Neural progenitor cell (in vitro differentiated cells): ENCODE results near the gene RNF224. TPM values are rescaled to one million over a fixed set of nuclear protein-coding genes. Genes with fewer than 3 reads are reported as not detected.
"Not testable (repeated sequence)": the region's sequence is repeated elsewhere in the genome, so short reads cannot be mapped to it uniquely, and the experiment has no call there.

Experiments used
- DNase-seq: peaks from one replicate; pipeline ENCODE4 v3.0.0-alpha.2; 2016; ENCODE audit warnings: low spot score
- H2AFZ ChIP-seq: fragments of 200-600 bp; sonication (generic); replicated peaks from 2 replicates; pipeline ENCODE4 v1.6.1; 2016; ENCODE audit warnings: antibody characterized with exemption
- H3F3A ChIP-seq: fragments of 200-600 bp; sonication (generic); 2 replicates; pipeline ENCODE4 v1.6.1; 2016; ENCODE audit warnings: antibody characterized with exemption, low read depth
- H3K27ac ChIP-seq: fragments of 200-600 bp; sonication (generic); 2 replicates; pipeline ENCODE4 v1.5.1; 2016; ENCODE audit warnings: mild to moderate bottlenecking
- H3K27me3 ChIP-seq: fragments of 200-600 bp; sonication (generic); 2 replicates; pipeline ENCODE4 v1.6.1; 2016; ENCODE audit warnings: mild to moderate bottlenecking, moderate library complexity
- H3K36me3 ChIP-seq: fragments of 200-600 bp; sonication (generic); 2 replicates; pipeline ENCODE4 v1.5.1; 2016
- H3K4me1 ChIP-seq: fragments of 200-600 bp; sonication (generic); 2 replicates; pipeline ENCODE4 v1.6.1; 2016; ENCODE audit warnings: mixed run types
- H3K4me2 ChIP-seq: fragments of 200-600 bp; sonication (generic); 2 replicates; pipeline ENCODE4 v1.6.1; 2016
- H3K4me3 ChIP-seq: fragments of 200-600 bp; sonication (generic); 2 replicates; pipeline ENCODE4 v1.5.1; 2016
- H3K79me2 ChIP-seq: fragments of 200-600 bp; sonication (generic); 2 replicates; pipeline ENCODE4 v1.6.1; 2016; ENCODE audit warnings: low read depth
- H3K9ac ChIP-seq: fragments of 200-600 bp; sonication (generic); 2 replicates; pipeline ENCODE4 v1.6.1; 2016
- H3K9me3 ChIP-seq: fragments of 200-600 bp; sonication (generic); 2 replicates; pipeline ENCODE4 v1.5.1; 2016; ENCODE audit warnings: low read depth
- H4K20me1 ChIP-seq: fragments of 200-600 bp; sonication (generic); 2 replicates; pipeline ENCODE4 v1.6.1; 2016; ENCODE audit warnings: low read depth
- H3K27ac Mint-ChIP-seq: 3 replicates; pipeline ENCODE4 v1.8.0; 2021; ENCODE audit warnings: mixed read lengths
- H3K27me3 Mint-ChIP-seq: 2 replicates; pipeline ENCODE4 v1.8.0; 2022; ENCODE audit warnings: low read depth, mild to moderate bottlenecking, inconsistent platforms, moderate library complexity, mixed read lengths; ENCODE audit not compliant: insufficient read depth
- H3K36me3 Mint-ChIP-seq: 3 replicates; pipeline ENCODE4 v1.8.0; 2021; ENCODE audit warnings: mixed read lengths
- H3K4me1 Mint-ChIP-seq: 3 replicates; pipeline ENCODE4 v1.8.0; 2021; ENCODE audit warnings: mixed read lengths
- H3K4me3 Mint-ChIP-seq: 3 replicates; pipeline ENCODE4 v1.8.0; 2021; ENCODE audit warnings: mild to moderate bottlenecking, moderate library complexity, mixed read lengths
- H3K9me3 Mint-ChIP-seq: 3 replicates; pipeline ENCODE4 v1.8.0; 2020; ENCODE audit warnings: mixed read lengths
- EZH2 ChIP-seq: fragments of 200-600 bp; sonication (generic); IDR thresholded peaks from 2 replicates; pipeline ENCODE4 v1.6.1; 2017; ENCODE audit warnings: antibody characterized with exemption, mild to moderate bottlenecking, moderate library complexity
- EZH2phosphoT487 ChIP-seq: fragments of 200-600 bp; sonication (generic); IDR thresholded peaks from 2 replicates; pipeline ENCODE4 v1.6.1; 2017; ENCODE audit warnings: antibody characterized with exemption
- total RNA-seq: library from RNA; depleted of rRNA; stranded (reverse); fragments of >200 nt; gene quantifications from 2 replicates; pipeline ENCODE4 v1.2.3, GENCODE V29; 2015; ENCODE audit warnings: low replicate concordance
- TF ChIP-seq, protein P1 (sequence below): fragments of 200-600 bp; sonication (generic); IDR thresholded peaks from 2 replicates; pipeline ENCODE4 v1.5.1; 2017; ENCODE audit warnings: antibody characterized with exemption, mild to moderate bottlenecking

Gene RNF224
- total RNA-seq, 1 donor from 2014 or later, result not detected

DNA sequence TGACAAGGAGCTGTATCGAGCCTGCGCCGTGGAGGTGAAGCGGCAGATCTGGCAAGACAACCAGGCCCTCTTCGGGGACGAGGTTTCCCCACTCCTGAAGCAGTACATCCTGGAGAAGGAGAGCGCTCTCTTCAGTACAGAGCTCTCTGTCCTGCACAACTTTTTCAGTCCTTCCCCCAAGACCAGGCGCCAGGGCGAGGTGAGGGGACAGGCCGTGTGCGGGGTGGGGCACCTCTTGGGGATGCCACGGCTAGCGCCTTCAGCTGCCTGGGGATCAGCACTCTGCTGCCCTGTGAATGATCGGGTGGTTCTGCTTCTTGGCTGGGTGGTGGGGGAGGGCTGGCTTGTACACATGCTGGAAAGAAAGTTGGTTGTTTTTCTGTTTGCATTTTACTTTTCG, 29.6 kb downstream of the RNF224 start:
- Mint-ChIP-seq H3K27me3 (peaks cover 9% of the 10 kb centered on the region), H3K36me3 (peaks cover 14% of the 10 kb centered on the region), H3K27ac (no peak overlapping the region), H3K9me3 (peaks cover 3% of the 10 kb centered on the region), H3K4me1 (peaks cover 21% of the 10 kb centered on the region), H3K4me3 (peak overlapping the region; percentile 90)
- H3F3A ChIP-seq, result peaks cover 23% of the 10 kb centered on the region
- H2AFZ ChIP-seq, result no peak overlapping the region
- no peak overlapping the region for H3K27ac ChIP-seq
- H3K9me3 ChIP-seq, result no peaks in the 10 kb centered on the region
- TF ChIP-seq EZH2, result no peak
- TF ChIP-seq, protein P1, sequence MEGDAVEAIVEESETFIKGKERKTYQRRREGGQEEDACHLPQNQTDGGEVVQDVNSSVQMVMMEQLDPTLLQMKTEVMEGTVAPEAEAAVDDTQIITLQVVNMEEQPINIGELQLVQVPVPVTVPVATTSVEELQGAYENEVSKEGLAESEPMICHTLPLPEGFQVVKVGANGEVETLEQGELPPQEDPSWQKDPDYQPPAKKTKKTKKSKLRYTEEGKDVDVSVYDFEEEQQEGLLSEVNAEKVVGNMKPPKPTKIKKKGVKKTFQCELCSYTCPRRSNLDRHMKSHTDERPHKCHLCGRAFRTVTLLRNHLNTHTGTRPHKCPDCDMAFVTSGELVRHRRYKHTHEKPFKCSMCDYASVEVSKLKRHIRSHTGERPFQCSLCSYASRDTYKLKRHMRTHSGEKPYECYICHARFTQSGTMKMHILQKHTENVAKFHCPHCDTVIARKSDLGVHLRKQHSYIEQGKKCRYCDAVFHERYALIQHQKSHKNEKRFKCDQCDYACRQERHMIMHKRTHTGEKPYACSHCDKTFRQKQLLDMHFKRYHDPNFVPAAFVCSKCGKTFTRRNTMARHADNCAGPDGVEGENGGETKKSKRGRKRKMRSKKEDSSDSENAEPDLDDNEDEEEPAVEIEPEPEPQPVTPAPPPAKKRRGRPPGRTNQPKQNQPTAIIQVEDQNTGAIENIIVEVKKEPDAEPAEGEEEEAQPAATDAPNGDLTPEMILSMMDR, result no peak
- no peak for TF ChIP-seq EZH2phosphoT487
- peaks cover 19% of the 10 kb centered on the region for H4K20me1 ChIP-seq
- DNase-seq, result no peak
- H3K27me3 ChIP-seq, result peaks cover 6% of the 10 kb centered on the region
- H3K4me1 ChIP-seq, result peaks cover 20% of the 10 kb centered on the region
- no peak overlapping the region for H3K9ac ChIP-seq
- peaks cover 20% of the 10 kb centered on the region for H3K79me2 ChIP-seq
- H3K4me3 ChIP-seq, result no peak overlapping the region
- H3K36me3 ChIP-seq, result no peaks in the 10 kb centered on the region
- H3K4me2 ChIP-seq, result no peak overlapping the region

DNA sequence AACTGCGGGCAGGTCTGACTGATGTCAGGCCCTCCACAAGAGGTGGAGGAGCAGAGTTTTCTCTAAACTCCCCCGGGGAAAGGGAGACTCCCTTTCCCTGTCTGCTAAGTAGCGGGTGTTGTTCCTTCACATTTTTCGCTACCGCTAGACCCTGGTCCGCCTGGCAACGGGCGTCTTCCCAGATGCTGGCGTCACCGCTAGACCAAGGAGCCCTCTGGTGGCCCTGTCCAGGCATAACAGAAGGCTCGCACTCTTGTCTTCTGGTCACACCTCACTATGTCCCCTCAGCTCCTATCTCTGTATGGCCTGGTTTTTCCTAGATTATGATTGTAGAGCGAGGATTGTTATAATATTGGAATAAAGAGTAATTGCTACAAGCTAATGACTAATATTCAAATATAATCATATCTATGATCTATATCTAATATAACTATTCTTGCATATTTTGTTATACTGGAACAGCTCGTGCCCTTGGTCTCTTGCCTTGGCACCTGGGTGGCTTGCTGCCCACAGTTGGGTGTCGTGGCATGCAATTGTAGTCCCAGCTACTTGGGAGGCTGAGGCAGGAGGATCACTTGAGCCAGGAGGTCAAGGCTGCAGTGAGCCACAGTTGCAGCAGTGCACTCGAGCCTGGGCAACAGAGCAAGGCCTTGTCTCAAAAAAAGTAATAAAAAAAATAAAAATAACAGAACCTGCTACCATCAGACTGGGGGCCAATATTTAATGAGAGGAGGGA, 35.0 kb downstream of the RNF224 start:
- H3K79me2 ChIP-seq, H3K9ac ChIP-seq, H3K27ac ChIP-seq, H2AFZ ChIP-seq, H3K4me2 ChIP-seq, H3K4me3 ChIP-seq, H3K27me3 Mint-ChIP-seq, H3K4me1 Mint-ChIP-seq, H3K36me3 ChIP-seq, H3K9me3 ChIP-seq, H3K27ac Mint-ChIP-seq, DNase-seq, H3K4me1 ChIP-seq, H3K27me3 ChIP-seq, H4K20me1 ChIP-seq, H3K9me3 Mint-ChIP-seq: not testable (repeated sequence)
- TF ChIP-seq, protein P1, result peak; percentile 48
- H3F3A ChIP-seq, result peaks cover 16% of the 10 kb centered on the region
- peak overlapping the region; percentile 65 for H3K4me3 Mint-ChIP-seq
- peaks cover 13% of the 10 kb centered on the region for H3K36me3 Mint-ChIP-seq

DNA sequence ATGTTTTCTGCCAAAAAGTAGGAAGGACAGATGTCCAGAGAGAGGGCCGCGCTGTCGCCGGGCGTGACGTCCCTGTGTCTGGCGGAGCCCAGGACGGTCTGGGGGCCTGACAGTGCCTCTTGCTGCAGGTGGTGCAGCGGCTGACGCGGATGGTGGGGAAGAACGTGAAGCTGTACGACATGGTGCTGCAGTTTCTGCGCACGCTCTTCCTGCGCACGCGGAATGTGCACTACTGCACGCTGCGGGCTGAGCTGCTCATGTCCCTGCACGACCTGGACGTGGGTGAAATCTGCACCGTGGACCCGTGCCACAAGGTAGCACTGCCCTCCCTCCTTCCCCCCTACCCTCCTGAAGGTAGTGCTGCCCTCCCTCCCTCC, 35.6 kb downstream of the RNF224 start:
- Histone ChIP-seq H3K4me3 (no peak overlapping the region), H3K4me2 (no peak overlapping the region), H3K27ac (no peak overlapping the region), H3K9ac (no peak overlapping the region), H3F3A (peaks cover 16% of the 10 kb centered on the region), H3K9me3 (no peaks in the 10 kb centered on the region), H4K20me1 (no peaks in the 10 kb centered on the region), H3K4me1 (no peaks in the 10 kb centered on the region), H3K79me2 (no peaks in the 10 kb centered on the region), H2AFZ (no peak overlapping the region), H3K36me3 (no peaks in the 10 kb centered on the region), H3K27me3 (no peaks in the 10 kb centered on the region)
- Mint-ChIP-seq H3K4me3 (peak overlapping the region; percentile 65), H3K4me1 (peaks cover 5% of the 10 kb centered on the region), H3K27ac (no peak overlapping the region), H3K9me3 (peaks cover 3% of the 10 kb centered on the region), H3K36me3 (peaks cover 16% of the 10 kb centered on the region), H3K27me3 (peaks cover 2% of the 10 kb centered on the region)
- DNase-seq, result no peak
- TF ChIP-seq EZH2, result no peak
- no peak for TF ChIP-seq EZH2phosphoT487

DNA sequence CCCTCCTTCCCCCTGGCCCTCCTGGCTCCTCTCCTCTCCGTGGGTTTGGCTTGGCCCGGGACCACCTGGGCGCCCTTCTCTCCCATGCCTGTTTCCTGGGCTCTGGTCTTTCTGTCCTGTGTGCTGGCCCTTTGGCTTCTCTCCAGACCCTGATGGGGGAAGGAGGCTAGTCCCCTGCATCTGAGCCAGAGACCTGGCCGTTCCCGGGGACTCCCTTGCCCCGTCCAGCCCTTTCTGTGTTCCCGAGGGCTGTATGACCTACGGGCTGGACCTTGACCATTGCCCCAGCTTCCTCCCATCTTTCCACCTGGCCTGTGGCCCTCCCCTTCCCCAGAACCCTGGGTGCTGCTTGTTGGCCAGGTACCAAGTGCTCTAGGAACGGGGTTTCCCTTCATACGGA, 36.2 kb downstream of the RNF224 start:
- Histone ChIP-seq H3K4me2 (no peak overlapping the region), H3K79me2 (no peaks in the 10 kb centered on the region), H3K27me3 (no peaks in the 10 kb centered on the region), H3K9me3 (no peaks in the 10 kb centered on the region), H3K9ac (no peak overlapping the region), H3F3A (peaks cover 16% of the 10 kb centered on the region), H3K4me1 (no peaks in the 10 kb centered on the region), H2AFZ (no peak overlapping the region), H3K27ac (no peak overlapping the region), H3K36me3 (no peaks in the 10 kb centered on the region), H3K4me3 (no peak overlapping the region), H4K20me1 (no peaks in the 10 kb centered on the region)
- no peak for TF ChIP-seq EZH2phosphoT487
- TF ChIP-seq, protein P1, result no peak
- TF ChIP-seq EZH2, result no peak
- Mint-ChIP-seq H3K4me3 (no peak overlapping the region), H3K36me3 (peaks cover 16% of the 10 kb centered on the region), H3K27me3 (peaks cover 2% of the 10 kb centered on the region), H3K27ac (no peak overlapping the region), H3K4me1 (peaks cover 5% of the 10 kb centered on the region), H3K9me3 (peaks cover 3% of the 10 kb centered on the region)
- DNase-seq, result no peak
